PC-9 (cell line): ENCODE measurements around the gene U2SURP. TPM values are rescaled to one million over a fixed set of nuclear protein-coding genes. Genes with fewer than 3 reads are reported as not detected.

Experiments
- BruUV-seq: library from RNA; stranded (reverse); fragments of 400-500 nt; replicated peaks from 2 replicates; lab custom pipeline; 2021; lab: Mats Ljungman, UMichigan
- CTCF ChIA-PET: fragments of 300-600 bp; sonication (Branson Sonifier 250); formaldehyde crosslinking; loops from one replicate; lab custom pipeline; 2022; ENCODE audit warnings: antibody characterized with exemption; lab: Charles Lee
- POLR2A ChIA-PET: fragments of 300-600 bp; sonication (Branson Sonifier 250); formaldehyde crosslinking; loops from one replicate; lab custom pipeline; 2022; ENCODE audit warnings: antibody characterized with exemption; ENCODE audit not compliant: unreplicated experiment; lab: Charles Lee
- DNase-seq, 2 experiments: peaks; one replicate each; pipeline versions ENCODE4 v3.0.0 to v3.0.0-alpha.2; 2015 to 2022; ENCODE audit warnings: mixed read lengths in 1 of 2
- H2AFZ ChIP-seq: fragments of 200-600 bp; sonication (generic); 2 replicates; pipeline ENCODE4 v1.8.1; 2017; ENCODE audit warnings: antibody characterized with exemption
- H3F3A ChIP-seq: fragments of 200-600 bp; sonication (generic); 2 replicates; pipeline ENCODE4 v1.8.1; 2017; ENCODE audit warnings: antibody characterized with exemption, mild to moderate bottlenecking, low read depth; ENCODE audit not compliant: insufficient read depth
- H3K27ac ChIP-seq: fragments of 200-600 bp; sonication (generic); 2 replicates; pipeline ENCODE4 v1.6.1; 2016; ENCODE audit warnings: mixed run types
- H3K27me3 ChIP-seq: fragments of 200-600 bp; sonication (generic); 2 replicates; pipeline ENCODE4 v1.6.1; 2016; ENCODE audit warnings: low read depth, mixed run types; ENCODE audit not compliant: insufficient read depth
- H3K36me3 ChIP-seq: fragments of 200-600 bp; sonication (generic); 2 replicates; pipeline ENCODE4 v1.6.1; 2016; ENCODE audit warnings: low read depth, mixed run types
- H3K4me1 ChIP-seq: fragments of 200-600 bp; sonication (generic); replicated peaks from 2 replicates; pipeline ENCODE4 v1.6.1; 2016; ENCODE audit warnings: mixed run types; ENCODE audit not compliant: insufficient read depth
- H3K4me2 ChIP-seq: fragments of 200-600 bp; sonication (generic); 2 replicates; pipeline ENCODE4 v1.6.1; 2017; ENCODE audit warnings: mixed run types
- H3K4me3 ChIP-seq: fragments of 200-600 bp; sonication (generic); 2 replicates; pipeline ENCODE4 v1.6.1; 2016; ENCODE audit warnings: mixed run types
- H3K79me2 ChIP-seq: fragments of 200-600 bp; sonication (generic); 2 replicates; pipeline ENCODE4 v1.6.1; 2017; ENCODE audit warnings: low read depth, mixed run types
- H3K9me2 ChIP-seq: fragments of 200-600 bp; sonication (generic); 2 replicates; pipeline ENCODE4 v1.8.1; 2017; ENCODE audit warnings: mild to moderate bottlenecking; ENCODE audit not compliant: insufficient read depth
- H3K9me3 ChIP-seq: fragments of 200-600 bp; sonication (generic); 2 replicates; pipeline ENCODE4 v1.8.1; 2016; ENCODE audit warnings: low read depth; ENCODE audit not compliant: insufficient read depth
- H4K20me1 ChIP-seq: fragments of 200-600 bp; sonication (generic); 2 replicates; pipeline ENCODE4 v1.8.1; 2017; ENCODE audit not compliant: insufficient read depth
- CTCF ChIP-seq: fragments of 200-600 bp; sonication (generic); conservative IDR thresholded peaks from 2 replicates; pipeline ENCODE4 v1.6.1; 2017; ENCODE audit warnings: mixed run types, antibody characterized with exemption, mild to moderate bottlenecking, moderate library complexity
- EZH2 ChIP-seq: fragments of 200-600 bp; sonication (generic); IDR thresholded peaks from 2 replicates; pipeline ENCODE4 v1.8.0; 2017; ENCODE audit warnings: antibody characterized with exemption, low read depth
- intact Hi-C: fragments of 100-400 bp; cut with micrococcal nuclease; formaldehyde crosslinking; loops from one replicate; pipeline ENCODE4 v1.10.0; 2022; ENCODE audit not compliant: unreplicated experiment
- total RNA-seq: library from RNA; stranded (reverse); gene quantifications from 2 replicates; pipeline ENCODE4 v1.2.3, GENCODE V29; 2021

Gene U2SURP
- total RNA-seq, 1 experiment from 2014 or later, result 126 TPM

- no peak overlapping the region for H3K27ac ChIP-seq
- no peak overlapping the region for H3K4me2 ChIP-seq
- intact Hi-C loops, result no loop called here
- ChIA-PET POLR2A (no interaction called here), CTCF (interaction anchor here (0.8 kb wide), 1 partner anchor 177 kb away, joined by 10 read pairs; no protein-coding TSS in a partner anchor)
- H3K4me1 ChIP-seq, result peaks cover 6% of the 10 kb centered on the region; the same call in 1 of the 2 replicates
- H2AFZ ChIP-seq, result no peak overlapping the region
- no peaks in the 10 kb centered on the region for H3K9me2 ChIP-seq
- BruUV-seq, result no TSS peak
- no peaks in the 10 kb centered on the region for H3K9me3 ChIP-seq
- H3K27me3 ChIP-seq, result no peaks in the 10 kb centered on the region
- H3K79me2 ChIP-seq, result no peaks in the 10 kb centered on the region
- DNase-seq, result no peak
- no peak overlapping the region for H3K4me3 ChIP-seq
- H3F3A ChIP-seq, result no peaks in the 10 kb centered on the region; the same call in 1 of the 2 replicates
- no peaks in the 10 kb centered on the region for H3K36me3 ChIP-seq
- TF ChIP-seq CTCF, result no peak
- TF ChIP-seq EZH2, result no peak
- no peaks in the 10 kb centered on the region for H4K20me1 ChIP-seq
These were observed 35.8 kb upstream of the U2SURP start for GRCh38 chr3:142965581-142965980.

- Histone ChIP-seq H3F3A (no peaks in the 10 kb centered on the region; the same call in 1 of the 2 replicates), H3K27ac (no peak overlapping the region), H2AFZ (no peak overlapping the region), H3K4me1 (no peaks in the 10 kb centered on the region), H3K36me3 (no peaks in the 10 kb centered on the region), H3K79me2 (no peaks in the 10 kb centered on the region), H3K9me2 (no peaks in the 10 kb centered on the region), H3K4me3 (no peak overlapping the region), H3K4me2 (no peak overlapping the region), H3K9me3 (no peaks in the 10 kb centered on the region), H3K27me3 (no peaks in the 10 kb centered on the region), H4K20me1 (no peaks in the 10 kb centered on the region)
- no peak for TF ChIP-seq CTCF
- no peak for TF ChIP-seq EZH2
- intact Hi-C loops, result no loop called here
- ChIA-PET POLR2A (no interaction called here), CTCF (no interaction called here)
- no peak for DNase-seq
- no TSS peak for BruUV-seq
These were observed 34.6 kb upstream of the U2SURP start for GRCh38 chr3:142966808-142967207.

- Histone ChIP-seq H3K4me1 (no peaks in the 10 kb centered on the region), H3K36me3 (no peaks in the 10 kb centered on the region), H3F3A (no peaks in the 10 kb centered on the region; the same call in 1 of the 2 replicates), H3K9me2 (no peaks in the 10 kb centered on the region), H3K79me2 (no peaks in the 10 kb centered on the region), H2AFZ (no peak overlapping the region), H3K27me3 (no peaks in the 10 kb centered on the region), H3K27ac (no peak overlapping the region), H3K4me2 (no peak overlapping the region), H4K20me1 (no peaks in the 10 kb centered on the region), H3K4me3 (no peak overlapping the region), H3K9me3 (no peaks in the 10 kb centered on the region)
- no peak for TF ChIP-seq CTCF
- TF ChIP-seq EZH2, result no peak
- ChIA-PET POLR2A (no interaction called here), CTCF (no interaction called here)
- intact Hi-C loops, result no loop called here
- no peak for DNase-seq
- no TSS peak for BruUV-seq
These were observed 32.9 kb upstream of the U2SURP start for GRCh38 chr3:142968319-142969025.
